SU-DHL-6 (cell line): Measurements from ENCODE around the gene MPP1.

Experiments
- H2AFZ ChIP-seq: fragments of 200-600 bp; sonication (generic); 2 replicates; pipeline ENCODE4 v1.6.1; 2014; ENCODE audit warnings: low read depth, mild to moderate bottlenecking, moderate library complexity, mixed read lengths, antibody characterized with exemption, low read length; ENCODE audit not compliant: severe bottlenecking
- H3F3A ChIP-seq: fragments of 200-600 bp; shearing (Covaris generic); 2 replicates; pipeline ENCODE4 v1.6.0; 2016; ENCODE audit warnings: antibody characterized with exemption, mild to moderate bottlenecking; ENCODE audit not compliant: insufficient read depth
- H3K27ac ChIP-seq: fragments of 200-600 bp; sonication (generic); 2 replicates; pipeline ENCODE4 v1.5.1; 2016; ENCODE audit warnings: low read depth, mild to moderate bottlenecking, low read length, moderate library complexity, mixed read lengths
- H3K27me3 ChIP-seq: fragments of 200-600 bp; sonication (generic), shearing (Covaris generic); 2 replicates; pipeline ENCODE4 v1.6.0; 2014; ENCODE audit warnings: mild to moderate bottlenecking, low read length
- H3K36me3 ChIP-seq: fragments of 200-600 bp; sonication (generic); 2 replicates; pipeline ENCODE4 v1.6.1; 2014; ENCODE audit warnings: mild to moderate bottlenecking, low read length, mixed read lengths
- H3K4me2 ChIP-seq: fragments of 300-600, 200-600 bp; shearing (Covaris generic), sonication (generic); 2 replicates; pipeline ENCODE4 v1.6.0; 2014; ENCODE audit warnings: low read length, low read depth, mild to moderate bottlenecking; ENCODE audit not compliant: poor library complexity, severe bottlenecking
- H3K4me3 ChIP-seq: fragments of 200-600 bp; sonication (generic); 2 replicates; pipeline ENCODE4 v1.5.1; 2014; ENCODE audit warnings: antibody characterized with exemption, low read length, mild to moderate bottlenecking, mixed read lengths; ENCODE audit not compliant: insufficient read depth, poor library complexity, severe bottlenecking
- H3K79me2 ChIP-seq: fragments of 200-600 bp; sonication (generic); 2 replicates; pipeline ENCODE4 v1.6.1; 2014; ENCODE audit warnings: mild to moderate bottlenecking, low read length, moderate library complexity; ENCODE audit not compliant: insufficient read depth
- H3K9ac ChIP-seq: fragments of 200-600 bp; sonication (generic); 2 replicates; pipeline ENCODE4 v1.7.0; 2014; ENCODE audit warnings: mild to moderate bottlenecking, low read length
- H3K9me2 ChIP-seq: fragments of 200-600 bp; sonication (generic); replicated peaks from 2 replicates; pipeline ENCODE4 v1.6.1; 2014; ENCODE audit warnings: low read length; ENCODE audit not compliant: insufficient read depth
- H3K9me3 ChIP-seq: fragments of 200-600 bp; sonication (generic); 2 replicates; pipeline ENCODE4 v1.6.1; 2014; ENCODE audit warnings: low read length, mixed read lengths; ENCODE audit not compliant: insufficient read depth
- H4K20me1 ChIP-seq: fragments of 200-600 bp; sonication (generic); 2 replicates; pipeline ENCODE4 v1.6.1; 2014; ENCODE audit warnings: low read depth, mild to moderate bottlenecking, antibody characterized with exemption, low read length, moderate library complexity, mixed read lengths
- EZH2phosphoT487 ChIP-seq: fragments of 200-600 bp; sonication (generic), shearing (Covaris generic); conservative IDR thresholded peaks from 2 replicates; pipeline ENCODE4 v1.6.1; 2018; ENCODE audit warnings: mild to moderate bottlenecking, antibody characterized with exemption, low read length, moderate library complexity, mixed read lengths
- TF ChIP-seq, protein P1 (sequence below): fragments of 200-600 bp; sonication (generic); IDR thresholded peaks from one replicate; pipeline ENCODE4 v1.5.1; 2017; ENCODE audit warnings: antibody characterized with exemption, mild to moderate bottlenecking, low read length, moderate library complexity; ENCODE audit not compliant: insufficient read depth, poor library complexity, severe bottlenecking

Gene MPP1

DNA sequence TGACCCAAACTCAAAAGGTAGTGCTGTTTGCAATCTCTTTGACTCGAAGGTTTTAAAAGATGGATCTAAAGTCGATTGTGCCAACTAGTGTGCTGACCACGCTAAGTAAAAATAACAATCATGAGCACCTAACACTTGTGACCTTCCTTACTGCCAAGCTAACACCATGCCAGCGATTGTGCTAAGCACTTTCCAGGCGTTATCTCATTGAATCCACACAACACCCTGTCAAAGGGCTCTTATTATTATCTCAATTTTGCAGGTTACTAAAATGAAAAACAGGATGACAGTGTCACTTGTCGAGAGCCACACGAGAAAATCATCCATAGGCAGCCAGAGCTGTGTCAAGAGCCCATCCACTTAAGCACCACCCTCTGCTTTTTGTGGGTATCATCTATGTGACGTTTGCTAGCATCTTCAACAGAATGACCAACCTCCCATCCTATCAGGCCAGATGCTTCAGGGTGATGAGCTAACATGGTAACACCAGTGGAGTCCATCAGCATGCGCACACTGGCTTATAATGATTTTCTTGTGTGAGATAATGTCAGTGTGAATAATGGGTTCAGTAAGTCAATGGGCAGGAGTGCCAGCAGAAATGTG lies 53.5 kb downstream of the MPP1 start:
- H3K4me2 ChIP-seq = peak overlapping the region; percentile 7
- H2AFZ ChIP-seq = no peak overlapping the region
- no peaks in the 10 kb centered on the region for H4K20me1 ChIP-seq
- H3K9me2 ChIP-seq = no peaks in the 10 kb centered on the region
- H3K4me3 ChIP-seq = no peak overlapping the region
- no peaks in the 10 kb centered on the region; the same call in 1 of the 2 replicates for H3F3A ChIP-seq
- no peaks in the 10 kb centered on the region for H3K79me2 ChIP-seq
- no peak overlapping the region for H3K27ac ChIP-seq
- no peaks in the 10 kb centered on the region for H3K36me3 ChIP-seq
- H3K27me3 ChIP-seq = no peaks in the 10 kb centered on the region
- TF ChIP-seq EZH2phosphoT487 = no peak
- TF ChIP-seq, protein P1, sequence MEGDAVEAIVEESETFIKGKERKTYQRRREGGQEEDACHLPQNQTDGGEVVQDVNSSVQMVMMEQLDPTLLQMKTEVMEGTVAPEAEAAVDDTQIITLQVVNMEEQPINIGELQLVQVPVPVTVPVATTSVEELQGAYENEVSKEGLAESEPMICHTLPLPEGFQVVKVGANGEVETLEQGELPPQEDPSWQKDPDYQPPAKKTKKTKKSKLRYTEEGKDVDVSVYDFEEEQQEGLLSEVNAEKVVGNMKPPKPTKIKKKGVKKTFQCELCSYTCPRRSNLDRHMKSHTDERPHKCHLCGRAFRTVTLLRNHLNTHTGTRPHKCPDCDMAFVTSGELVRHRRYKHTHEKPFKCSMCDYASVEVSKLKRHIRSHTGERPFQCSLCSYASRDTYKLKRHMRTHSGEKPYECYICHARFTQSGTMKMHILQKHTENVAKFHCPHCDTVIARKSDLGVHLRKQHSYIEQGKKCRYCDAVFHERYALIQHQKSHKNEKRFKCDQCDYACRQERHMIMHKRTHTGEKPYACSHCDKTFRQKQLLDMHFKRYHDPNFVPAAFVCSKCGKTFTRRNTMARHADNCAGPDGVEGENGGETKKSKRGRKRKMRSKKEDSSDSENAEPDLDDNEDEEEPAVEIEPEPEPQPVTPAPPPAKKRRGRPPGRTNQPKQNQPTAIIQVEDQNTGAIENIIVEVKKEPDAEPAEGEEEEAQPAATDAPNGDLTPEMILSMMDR = no peak
- H3K9ac ChIP-seq = no peak overlapping the region
- H3K9me3 ChIP-seq = no peaks in the 10 kb centered on the region

DNA sequence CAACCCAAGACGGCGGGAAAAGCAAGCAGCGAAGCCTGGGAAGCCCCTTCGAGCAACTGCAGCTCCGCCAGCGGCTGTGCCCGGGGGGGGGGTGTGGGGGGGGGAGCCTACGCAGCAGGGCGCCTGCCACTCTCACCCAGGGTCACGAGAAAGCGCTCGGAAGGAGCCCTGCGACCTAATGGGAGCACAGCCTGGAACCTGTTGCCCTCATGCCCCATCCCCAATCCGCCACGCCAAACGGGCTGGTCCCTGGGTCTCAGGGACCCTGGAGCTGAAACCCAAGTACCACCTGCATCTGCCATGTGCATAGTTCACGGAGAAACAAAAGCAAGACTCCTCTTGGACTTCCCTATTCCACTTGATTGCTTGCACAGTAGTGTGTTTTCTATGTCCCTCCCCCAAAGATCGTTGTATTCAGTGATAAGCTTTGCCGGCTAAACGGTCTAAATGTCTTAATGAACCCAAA lies 54.0 kb downstream of the MPP1 start:
- H2AFZ ChIP-seq = no peak overlapping the region
- H4K20me1 ChIP-seq = no peaks in the 10 kb centered on the region
- TF ChIP-seq EZH2phosphoT487 = no peak
- TF ChIP-seq, protein P1 = no peak
- no peaks in the 10 kb centered on the region for H3K79me2 ChIP-seq
- H3K27ac ChIP-seq = no peak overlapping the region
- H3K36me3 ChIP-seq = no peaks in the 10 kb centered on the region
- H3K9me2 ChIP-seq = no peaks in the 10 kb centered on the region
- peak overlapping the region; percentile 7 for H3K4me2 ChIP-seq
- no peak overlapping the region for H3K4me3 ChIP-seq
- H3F3A ChIP-seq = no peaks in the 10 kb centered on the region; the same call in 1 of the 2 replicates
- no peak overlapping the region for H3K9ac ChIP-seq
- no peaks in the 10 kb centered on the region for H3K9me3 ChIP-seq
- no peaks in the 10 kb centered on the region for H3K27me3 ChIP-seq

DNA sequence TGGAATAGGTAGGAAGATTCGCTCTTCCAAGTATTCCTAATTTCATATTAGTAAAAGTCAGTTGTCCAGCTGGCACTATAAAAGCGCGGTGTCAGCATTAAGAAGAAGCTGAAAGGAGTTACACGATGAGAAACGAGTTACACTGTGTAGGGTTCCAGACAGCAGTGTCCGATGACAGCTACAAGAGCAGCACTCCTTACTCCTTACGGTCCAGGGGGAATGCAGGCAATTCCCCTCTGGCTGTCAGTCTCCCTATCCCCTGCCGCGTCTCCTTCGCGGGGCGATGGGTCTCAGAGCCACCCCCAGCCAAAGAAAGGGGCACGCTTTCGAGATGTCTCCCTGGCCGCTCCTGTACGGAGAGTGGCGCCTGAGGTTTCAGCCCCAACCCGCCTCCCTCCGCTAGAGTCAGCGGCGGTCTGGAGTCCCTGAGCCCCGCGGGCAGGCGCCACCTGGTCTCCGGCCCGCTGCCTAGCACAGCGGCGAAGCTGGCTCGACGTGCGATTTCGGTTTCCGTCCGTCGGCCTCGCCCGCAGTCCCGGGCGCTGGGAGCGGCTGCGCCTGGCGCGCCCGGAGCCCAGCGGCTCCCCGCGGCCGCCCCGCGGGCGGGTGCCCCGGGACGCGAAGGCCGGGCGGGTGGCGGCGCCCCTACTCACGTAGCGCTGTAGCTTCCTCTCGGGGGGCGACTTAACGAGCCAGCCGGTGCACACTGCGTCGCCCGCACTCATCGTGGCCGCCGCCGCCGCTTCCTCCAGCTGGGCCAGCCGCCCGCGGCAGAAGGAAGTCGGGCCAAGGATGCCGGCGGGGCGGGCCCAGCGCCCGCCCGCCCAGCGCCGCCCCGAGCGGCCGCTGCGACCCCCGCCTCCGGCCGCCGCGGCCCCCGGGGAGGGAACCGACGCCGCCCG lies 54.7 kb downstream of the MPP1 start, which contains the start of gene GAB3:
Gene GAB3 (minus strand): TSS at position 777 of the 902 bp plus-strand sequence. CDS start 52 bp downstream, at position 725.
- Histone ChIP-seq H3K4me2 (peak within 1 kb of the TSS; percentile 53), H3K27ac (no peak within 1 kb of the TSS), H3K9ac (peak within 1 kb of the TSS; percentile 38; the same call in 1 of the 2 replicates), H3K27me3 (no peaks in the 10 kb centered on the region), H3F3A (no peaks in the 10 kb centered on the region; the same call in 1 of the 2 replicates), H2AFZ (no peak within 1 kb of the TSS), H3K9me2 (no peaks in the 10 kb centered on the region), H3K9me3 (no peaks in the 10 kb centered on the region), H3K79me2 (no peaks in the 10 kb centered on the region), H4K20me1 (no peaks in the 10 kb centered on the region), H3K36me3 (no peaks in the 10 kb centered on the region), H3K4me3 (peak within 1 kb of the TSS; percentile 23)
- TF ChIP-seq, protein P1 = no peak
- no peak for TF ChIP-seq EZH2phosphoT487
